K562 (cell line): Measurements from ENCODE around the gene RRAD. TPM values are rescaled to one million over a fixed set of nuclear protein-coding genes. Genes with fewer than 3 reads are reported as not detected.
A peak's percentile ranks its signal among the peaks of the same experiment; 100 is the strongest.

Source experiments
- CEBPB ChIP-seq: fragments of 450-650 bp; IDR thresholded peaks from 2 replicates; pipeline ENCODE4 v1.6.1; 2016; ENCODE audit warnings: missing genetic modification characterization, missing compliant biosample characterization
- CHD4 ChIP-seq: fragments of 200-600 bp; sonication (generic); IDR thresholded peaks from 3 replicates; pipeline ENCODE4 v1.6.1; 2012; ENCODE audit warnings: low read depth, mild to moderate bottlenecking, mixed read lengths, low read length, inconsistent platforms; ENCODE audit not compliant: insufficient read depth, insufficient replicate concordance, poor library complexity, severe bottlenecking
- DPF2 ChIP-seq: fragments of 450-650 bp; IDR thresholded peaks from 2 replicates; pipeline ENCODE4 v1.6.1; 2016
- GABPB2 ChIP-seq: fragments of 250-450 bp; sonication (Bioruptor Pico); conservative IDR thresholded peaks from 2 replicates; pipeline ENCODE4 v1.5.1; 2021; ENCODE audit warnings: mild to moderate bottlenecking
- GTF2F1 ChIP-seq: IDR thresholded peaks from 2 replicates; pipeline ENCODE4 v1.6.1; 2011; ENCODE audit warnings: low read depth, low read length, improper control_type of control experiment
- HOXB6 ChIP-seq: fragments of 250-450 bp; sonication (Bioruptor Pico); IDR thresholded peaks from 2 replicates; pipeline ENCODE4 v1.5.1; 2022; ENCODE audit warnings: mild to moderate bottlenecking, borderline replicate concordance
- MCM5 ChIP-seq: fragments of 450-650 bp; IDR thresholded peaks from 2 replicates; pipeline ENCODE4 v1.6.1; 2016; ENCODE audit warnings: low read depth
- SIX5 ChIP-seq, 2 experiments: IDR thresholded peaks; 2 replicates each; pipeline ENCODE4 v1.6.1; 2011; ENCODE audit warnings: low read length in 2 of 2, borderline replicate concordance in 1 of 2, low read depth in 1 of 2, mild to moderate bottlenecking in 1 of 2, moderate library complexity in 1 of 2; ENCODE audit not compliant: insufficient read depth in 1 of 2
- SMAD1 ChIP-seq: fragments of 150-350 bp; IDR thresholded peaks from 2 replicates; pipeline ENCODE4 v1.6.1; 2014; ENCODE audit warnings: low read length, low read depth; ENCODE audit not compliant: partially characterized antibody
- THRAP3 ChIP-seq: fragments of 450-650 bp; IDR thresholded peaks from 2 replicates; pipeline ENCODE4 v1.6.1; 2016; ENCODE audit warnings: mild to moderate bottlenecking, inconsistent platforms, borderline replicate concordance
- WHSC1 ChIP-seq: IDR thresholded peaks from one replicate; pipeline ENCODE4 v1.6.1; 2012; ENCODE audit warnings: low read length, control low read depth, inconsistent platforms
- ZNF766 ChIP-seq: fragments of 200-800 bp; sonication (Bioruptor generic); conservative IDR thresholded peaks from 2 replicates; pipeline ENCODE4 v1.6.1; 2016; ENCODE audit warnings: missing genetic modification characterization, missing compliant biosample characterization
- polyA plus RNA-seq, 8 experiments: library from polyadenylated mRNA; depleted of rRNA in 4 of 8; stranded (reverse) in 5 of 8; unstranded in 3 of 8; fragments of >200 nt; fragmentation: Nextera tagmentation in 2 of 8; fragmentation: Illumina TruSeq in 1 of 8; extraction: Ambion mirVana in 2 of 8; extraction: Trizol in 1 of 8; gene quantifications; 2 replicates each; pipeline versions ENCODE4 v1.2.1 to v1.2.3, GENCODE V29; 2011 to 2014; ENCODE audit warnings: inconsistent platforms in 1 of 8, missing spikeins in 1 of 8
- total RNA-seq, 7 experiments: library from RNA; depleted of rRNA in 6 of 7; stranded (reverse); fragments of >200 nt in 6 of 7; fragmentation: Illumina TruSeq in 2 of 7; extraction: Trizol in 2 of 7; gene quantifications; 2 replicates each; pipeline versions ENCODE4 v1.2.1 to v1.2.3, GENCODE V29; 2011 to 2021; ENCODE audit warnings: low replicate concordance in 1 of 7
- TF ChIP-seq, protein P1 (sequence below): sonication (generic); formaldehyde crosslinking; IDR thresholded peaks from 2 replicates; pipeline ENCODE4 v1.8.0; 2022; ENCODE audit warnings: mild to moderate bottlenecking, missing genetic modification reagents
- TF ChIP-seq, protein P2 (sequence below): fragments of 450-650 bp; formaldehyde crosslinking; IDR thresholded peaks from 2 replicates; pipeline ENCODE4 v1.4.0; 2020; ENCODE audit warnings: mild to moderate bottlenecking
- TF ChIP-seq, protein P3 (sequence below): fragments of 250-450 bp; sonication (Bioruptor Pico); IDR thresholded peaks from 2 replicates; pipeline ENCODE4 v1.6.1; 2021; ENCODE audit warnings: mild to moderate bottlenecking
- TF ChIP-seq, protein P4 (sequence below): fragments of 450-650 bp; formaldehyde crosslinking; IDR thresholded peaks from 2 replicates; pipeline ENCODE4 v1.4.0; 2022; ENCODE audit warnings: missing genetic modification characterization
- TF ChIP-seq, protein P5 (sequence below): fragments of 250-450 bp; sonication (Bioruptor Pico); IDR thresholded peaks from 2 replicates; pipeline ENCODE4 v1.5.0; 2021
- TF ChIP-seq, protein P6 (sequence below): fragments of 450-650 bp; IDR thresholded peaks from 2 replicates; pipeline ENCODE4 v1.6.1; 2018; ENCODE audit warnings: mild to moderate bottlenecking, low read depth; ENCODE audit not compliant: partially characterized antibody

RRAD gene
- total and polyA plus RNA-seq, 9 of the 15 experiments (the other 6 are each of a cell fraction or from before 2014, with no cell fraction given) = 0.09 to 0.20 (median 0.13) TPM; not detected in 5

DNA sequence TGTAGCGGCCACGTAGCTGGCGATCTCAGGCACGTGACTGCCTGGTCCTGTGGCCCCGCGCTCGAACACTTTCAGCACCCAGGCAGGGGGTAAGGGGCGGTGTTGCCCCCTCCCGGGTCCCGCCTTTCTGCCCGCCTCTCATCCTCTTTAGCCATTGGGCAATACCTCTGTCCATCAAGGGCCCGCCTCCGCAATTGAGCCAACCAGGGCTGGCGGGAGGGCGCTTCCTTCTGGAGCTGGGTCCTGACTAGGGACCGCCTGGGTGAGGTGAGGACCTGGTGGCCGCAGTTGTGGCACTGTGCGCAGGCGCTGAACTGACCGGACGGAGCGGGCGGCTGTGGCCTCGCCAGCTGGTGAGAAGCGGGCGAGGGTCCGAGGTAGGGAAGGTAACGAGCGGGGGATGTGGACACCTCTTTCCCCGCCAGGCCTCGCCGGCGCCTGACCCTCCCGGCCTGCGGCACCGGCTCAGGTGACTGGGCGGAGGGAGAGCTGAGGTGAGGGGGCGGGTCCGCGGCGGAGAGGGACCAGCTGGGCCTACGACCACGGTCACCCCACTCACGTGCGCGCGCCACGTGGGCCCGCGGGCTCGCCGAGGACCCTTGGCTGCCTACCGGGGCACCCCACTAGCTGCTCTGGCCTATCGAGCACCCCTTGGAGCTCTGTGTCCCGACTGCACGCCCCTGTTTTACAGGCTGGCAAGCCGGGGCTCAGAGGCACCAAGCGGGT lies 44.9 kb downstream of the RRAD start, which contains the start of gene PDP2 (continued):
- TF ChIP-seq DPF2 (no peak), ZNF766 (CRISPR knock-in tag) (no peak), SMAD1 (no peak), WHSC1 (no peak), MCM5 (no peak), CHD4 (no peak), SIX5 (IDR thresholded peaks at IDR 0.05; ENCODE audit: borderline replicate concordance in 1 of 2, insufficient read depth in 1 of 2, low read depth in 1 of 2, low read length in 2 of 2) (no peak), GABPB2 (CRISPR knock-in tag) (no peak), THRAP3 (no peak), GTF2F1 (peak; percentile 20; the same call in 1 of the 2 replicates), HOXB6 (CRISPR knock-in tag) (no peak), CEBPB (tag) (peak; percentile 84)
- TF ChIP-seq, protein P1, sequence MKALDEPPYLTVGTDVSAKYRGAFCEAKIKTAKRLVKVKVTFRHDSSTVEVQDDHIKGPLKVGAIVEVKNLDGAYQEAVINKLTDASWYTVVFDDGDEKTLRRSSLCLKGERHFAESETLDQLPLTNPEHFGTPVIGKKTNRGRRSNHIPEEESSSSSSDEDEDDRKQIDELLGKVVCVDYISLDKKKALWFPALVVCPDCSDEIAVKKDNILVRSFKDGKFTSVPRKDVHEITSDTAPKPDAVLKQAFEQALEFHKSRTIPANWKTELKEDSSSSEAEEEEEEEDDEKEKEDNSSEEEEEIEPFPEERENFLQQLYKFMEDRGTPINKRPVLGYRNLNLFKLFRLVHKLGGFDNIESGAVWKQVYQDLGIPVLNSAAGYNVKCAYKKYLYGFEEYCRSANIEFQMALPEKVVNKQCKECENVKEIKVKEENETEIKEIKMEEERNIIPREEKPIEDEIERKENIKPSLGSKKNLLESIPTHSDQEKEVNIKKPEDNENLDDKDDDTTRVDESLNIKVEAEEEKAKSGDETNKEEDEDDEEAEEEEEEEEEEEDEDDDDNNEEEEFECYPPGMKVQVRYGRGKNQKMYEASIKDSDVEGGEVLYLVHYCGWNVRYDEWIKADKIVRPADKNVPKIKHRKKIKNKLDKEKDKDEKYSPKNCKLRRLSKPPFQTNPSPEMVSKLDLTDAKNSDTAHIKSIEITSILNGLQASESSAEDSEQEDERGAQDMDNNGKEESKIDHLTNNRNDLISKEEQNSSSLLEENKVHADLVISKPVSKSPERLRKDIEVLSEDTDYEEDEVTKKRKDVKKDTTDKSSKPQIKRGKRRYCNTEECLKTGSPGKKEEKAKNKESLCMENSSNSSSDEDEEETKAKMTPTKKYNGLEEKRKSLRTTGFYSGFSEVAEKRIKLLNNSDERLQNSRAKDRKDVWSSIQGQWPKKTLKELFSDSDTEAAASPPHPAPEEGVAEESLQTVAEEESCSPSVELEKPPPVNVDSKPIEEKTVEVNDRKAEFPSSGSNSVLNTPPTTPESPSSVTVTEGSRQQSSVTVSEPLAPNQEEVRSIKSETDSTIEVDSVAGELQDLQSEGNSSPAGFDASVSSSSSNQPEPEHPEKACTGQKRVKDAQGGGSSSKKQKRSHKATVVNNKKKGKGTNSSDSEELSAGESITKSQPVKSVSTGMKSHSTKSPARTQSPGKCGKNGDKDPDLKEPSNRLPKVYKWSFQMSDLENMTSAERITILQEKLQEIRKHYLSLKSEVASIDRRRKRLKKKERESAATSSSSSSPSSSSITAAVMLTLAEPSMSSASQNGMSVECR (CRISPR knock-in tag) = peak; percentile 85; the same call in 1 of the 2 replicates
- TF ChIP-seq, protein P2, sequence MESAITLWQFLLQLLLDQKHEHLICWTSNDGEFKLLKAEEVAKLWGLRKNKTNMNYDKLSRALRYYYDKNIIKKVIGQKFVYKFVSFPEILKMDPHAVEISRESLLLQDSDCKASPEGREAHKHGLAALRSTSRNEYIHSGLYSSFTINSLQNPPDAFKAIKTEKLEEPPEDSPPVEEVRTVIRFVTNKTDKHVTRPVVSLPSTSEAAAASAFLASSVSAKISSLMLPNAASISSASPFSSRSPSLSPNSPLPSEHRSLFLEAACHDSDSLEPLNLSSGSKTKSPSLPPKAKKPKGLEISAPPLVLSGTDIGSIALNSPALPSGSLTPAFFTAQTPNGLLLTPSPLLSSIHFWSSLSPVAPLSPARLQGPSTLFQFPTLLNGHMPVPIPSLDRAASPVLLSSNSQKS (CRISPR knock-in tag) = no peak
- TF ChIP-seq, protein P3, sequence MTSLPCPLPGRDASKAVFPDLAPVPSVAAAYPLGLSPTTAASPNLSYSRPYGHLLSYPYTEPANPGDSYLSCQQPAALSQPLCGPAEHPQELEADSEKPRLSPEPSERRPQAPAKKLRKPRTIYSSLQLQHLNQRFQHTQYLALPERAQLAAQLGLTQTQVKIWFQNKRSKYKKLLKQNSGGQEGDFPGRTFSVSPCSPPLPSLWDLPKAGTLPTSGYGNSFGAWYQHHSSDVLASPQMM (CRISPR knock-in tag) = no peak
- TF ChIP-seq, protein P4, sequence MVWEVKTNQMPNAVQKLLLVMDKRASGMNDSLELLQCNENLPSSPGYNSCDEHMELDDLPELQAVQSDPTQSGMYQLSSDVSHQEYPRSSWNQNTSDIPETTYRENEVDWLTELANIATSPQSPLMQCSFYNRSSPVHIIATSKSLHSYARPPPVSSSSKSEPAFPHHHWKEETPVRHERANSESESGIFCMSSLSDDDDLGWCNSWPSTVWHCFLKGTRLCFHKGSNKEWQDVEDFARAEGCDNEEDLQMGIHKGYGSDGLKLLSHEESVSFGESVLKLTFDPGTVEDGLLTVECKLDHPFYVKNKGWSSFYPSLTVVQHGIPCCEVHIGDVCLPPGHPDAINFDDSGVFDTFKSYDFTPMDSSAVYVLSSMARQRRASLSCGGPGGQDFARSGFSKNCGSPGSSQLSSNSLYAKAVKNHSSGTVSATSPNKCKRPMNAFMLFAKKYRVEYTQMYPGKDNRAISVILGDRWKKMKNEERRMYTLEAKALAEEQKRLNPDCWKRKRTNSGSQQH = no peak
- TF ChIP-seq, protein P5, sequence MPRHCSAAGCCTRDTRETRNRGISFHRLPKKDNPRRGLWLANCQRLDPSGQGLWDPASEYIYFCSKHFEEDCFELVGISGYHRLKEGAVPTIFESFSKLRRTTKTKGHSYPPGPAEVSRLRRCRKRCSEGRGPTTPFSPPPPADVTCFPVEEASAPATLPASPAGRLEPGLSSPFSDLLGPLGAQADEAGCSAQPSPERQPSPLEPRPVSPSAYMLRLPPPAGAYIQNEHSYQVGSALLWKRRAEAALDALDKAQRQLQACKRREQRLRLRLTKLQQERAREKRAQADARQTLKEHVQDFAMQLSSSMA (CRISPR knock-in tag) = no peak
- TF ChIP-seq, protein P6, sequence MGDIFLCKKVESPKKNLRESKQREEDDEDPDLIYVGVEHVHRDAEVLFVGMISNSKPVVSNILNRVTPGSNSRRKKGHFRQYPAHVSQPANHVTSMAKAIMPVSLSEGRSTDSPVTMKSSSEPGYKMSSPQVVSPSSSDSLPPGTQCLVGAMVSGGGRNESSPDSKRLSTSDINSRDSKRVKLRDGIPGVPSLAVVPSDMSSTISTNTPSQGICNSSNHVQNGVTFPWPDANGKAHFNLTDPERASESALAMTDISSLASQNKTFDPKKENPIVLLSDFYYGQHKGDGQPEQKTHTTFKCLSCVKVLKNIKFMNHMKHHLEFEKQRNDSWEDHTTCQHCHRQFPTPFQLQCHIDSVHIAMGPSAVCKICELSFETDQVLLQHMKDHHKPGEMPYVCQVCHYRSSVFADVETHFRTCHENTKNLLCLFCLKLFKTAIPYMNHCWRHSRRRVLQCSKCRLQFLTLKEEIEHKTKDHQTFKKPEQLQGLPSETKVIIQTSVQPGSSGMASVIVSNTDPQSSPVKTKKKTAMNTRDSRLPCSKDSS = no peak
